SJSA1 (cell line): Measurements from ENCODE around the gene B4GALNT1. TPM values are rescaled to one million over a fixed set of nuclear protein-coding genes. Genes with fewer than 3 reads are reported as not detected.
"Not testable (repeated sequence)": the region's sequence is repeated elsewhere in the genome, so short reads cannot be mapped to it uniquely, and the experiment has no call there.

Source experiments
- DNase-seq, 2 experiments: peaks; one replicate each; pipeline ENCODE4 v3.0.0-alpha.2; 2015 to 2020; ENCODE audit warnings: low spot score in 2 of 2, low read depth in 1 of 2
- H3K27ac ChIP-seq: fragments of 250-450 bp; sonication (Bioruptor Pico); 2 replicates; pipeline ENCODE4 v1.5.1; 2020; ENCODE audit warnings: mild to moderate bottlenecking, moderate library complexity
- H3K27me3 ChIP-seq: fragments of 250-450 bp; sonication (Bioruptor Pico); replicated peaks from 2 replicates; pipeline ENCODE4 v1.5.1; 2020; ENCODE audit warnings: mild to moderate bottlenecking, moderate library complexity
- H3K36me3 ChIP-seq: fragments of 250-450 bp; sonication (Bioruptor Pico); 2 replicates; pipeline ENCODE4 v1.5.1; 2020; ENCODE audit warnings: mild to moderate bottlenecking
- H3K4me1 ChIP-seq: fragments of 250-450 bp; sonication (Bioruptor Pico); replicated peaks from 2 replicates; pipeline ENCODE4 v1.6.1; 2021; ENCODE audit warnings: mild to moderate bottlenecking
- H3K4me3 ChIP-seq: fragments of 250-450 bp; sonication (Bioruptor Pico); 2 replicates; pipeline ENCODE4 v1.5.1; 2020; ENCODE audit warnings: mild to moderate bottlenecking
- H3K9me3 ChIP-seq: fragments of 250-450 bp; sonication (Bioruptor Pico); replicated peaks from 2 replicates; pipeline ENCODE4 v1.5.1; 2020; ENCODE audit warnings: mild to moderate bottlenecking
- total RNA-seq: library from RNA; depleted of rRNA; stranded (reverse); fragments of >200 nt; shearing (Covaris generic); gene quantifications from 2 replicates; pipeline ENCODE4 v1.2.3, GENCODE V29; 2014

Gene B4GALNT1
- total RNA-seq, 1 experiment from 2014 or later, result 950 TPM

DNA sequence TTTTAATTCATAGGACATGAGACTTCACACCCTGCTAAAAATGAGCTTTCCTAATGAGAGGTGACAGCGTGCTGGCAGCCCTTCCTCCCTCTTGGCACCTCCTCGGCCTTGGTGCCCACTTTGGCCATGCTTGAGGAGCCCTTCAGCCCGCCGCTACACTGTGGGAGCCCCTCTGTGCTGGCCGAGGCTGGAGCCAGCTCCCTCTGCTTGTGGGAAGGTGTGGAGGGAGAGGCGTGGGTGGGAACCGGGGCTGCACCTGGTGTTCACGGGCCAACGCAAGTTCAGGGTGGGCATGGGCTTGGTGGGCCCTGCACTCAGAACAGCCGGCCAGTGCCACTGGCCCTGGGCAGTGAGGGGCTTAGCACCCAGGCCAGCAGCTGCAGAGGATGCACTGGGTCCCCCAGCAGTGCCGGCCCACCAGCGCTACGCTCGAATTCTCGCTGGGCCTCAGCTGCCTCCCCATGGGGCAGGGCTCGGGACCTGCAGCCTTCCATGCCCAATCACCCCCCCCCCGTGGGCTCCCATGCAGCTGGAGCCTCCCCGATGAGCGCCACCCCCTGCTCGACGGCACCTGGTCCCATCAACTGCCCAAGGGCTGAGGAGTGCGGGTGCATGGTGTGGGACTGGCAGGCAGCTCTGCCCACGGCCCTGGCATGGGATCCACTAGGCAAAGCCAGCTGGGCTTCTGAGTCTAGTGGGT lies 22.7 kb upstream of the B4GALNT1 start:
- peak; percentile 67 to 95 for DNase-seq
- H3K4me1 ChIP-seq, result no peaks in the 10 kb centered on the region
- H3K27ac ChIP-seq, result no peak overlapping the region
- no peak overlapping the region for H3K4me3 ChIP-seq
- H3K9me3 ChIP-seq, result peaks cover 39% of the 10 kb centered on the region
- H3K36me3 ChIP-seq, result no peaks in the 10 kb centered on the region
- H3K27me3 ChIP-seq, result peaks cover 73% of the 10 kb centered on the region

DNA sequence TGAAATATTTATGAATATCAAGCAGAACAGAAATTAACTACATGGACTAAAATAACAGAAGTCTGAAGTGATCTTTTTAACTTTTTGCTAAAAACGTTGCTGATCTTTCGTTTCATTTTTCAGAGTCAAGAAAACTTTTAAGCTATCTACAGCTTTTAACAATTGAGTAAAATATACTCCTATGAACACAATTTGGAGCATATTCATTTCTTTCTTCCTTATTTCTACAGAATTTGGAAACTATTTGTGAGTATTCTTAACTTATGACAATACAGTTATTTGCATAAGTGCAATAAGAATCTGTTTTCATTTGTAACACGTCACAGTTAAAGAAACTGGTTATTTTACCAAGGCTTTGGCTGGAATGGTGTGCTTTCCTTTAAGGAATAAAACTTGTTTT lies 21.0 kb upstream of the B4GALNT1 start:
- Histone ChIP-seq H3K9me3 (peaks cover 25% of the 10 kb centered on the region), H3K27me3 (peaks cover 58% of the 10 kb centered on the region), H3K4me3 (no peak overlapping the region), H3K4me1 (no peaks in the 10 kb centered on the region), H3K27ac (no peak overlapping the region), H3K36me3 (no peaks in the 10 kb centered on the region)
- DNase-seq, result no peak

DNA sequence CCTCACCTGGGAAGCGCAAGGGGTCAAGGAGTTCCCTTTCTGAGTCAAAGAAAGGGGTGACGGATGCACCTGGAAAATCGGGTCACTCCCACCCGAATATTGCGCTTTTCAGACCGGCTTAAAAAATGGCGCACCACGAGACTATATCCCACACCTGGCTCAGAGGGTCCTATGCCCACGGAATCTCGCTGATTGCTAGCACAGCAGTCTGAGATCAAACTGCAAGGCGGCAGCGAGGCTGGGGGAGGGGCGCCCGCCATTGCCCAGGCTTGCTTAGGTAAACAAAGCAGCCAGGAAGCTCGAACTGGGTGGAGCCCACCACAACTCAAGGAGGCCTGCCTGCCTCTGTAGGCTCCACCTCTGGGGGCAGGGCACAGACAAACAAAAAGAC lies 13.7 kb upstream of the B4GALNT1 start:
- H3K36me3 ChIP-seq, H3K4me3 ChIP-seq, H3K27ac ChIP-seq, DNase-seq, H3K4me1 ChIP-seq: not testable (repeated sequence)
- Histone ChIP-seq H3K27me3 (peaks cover 26% of the 10 kb centered on the region), H3K9me3 (peaks cover 36% of the 10 kb centered on the region)

DNA sequence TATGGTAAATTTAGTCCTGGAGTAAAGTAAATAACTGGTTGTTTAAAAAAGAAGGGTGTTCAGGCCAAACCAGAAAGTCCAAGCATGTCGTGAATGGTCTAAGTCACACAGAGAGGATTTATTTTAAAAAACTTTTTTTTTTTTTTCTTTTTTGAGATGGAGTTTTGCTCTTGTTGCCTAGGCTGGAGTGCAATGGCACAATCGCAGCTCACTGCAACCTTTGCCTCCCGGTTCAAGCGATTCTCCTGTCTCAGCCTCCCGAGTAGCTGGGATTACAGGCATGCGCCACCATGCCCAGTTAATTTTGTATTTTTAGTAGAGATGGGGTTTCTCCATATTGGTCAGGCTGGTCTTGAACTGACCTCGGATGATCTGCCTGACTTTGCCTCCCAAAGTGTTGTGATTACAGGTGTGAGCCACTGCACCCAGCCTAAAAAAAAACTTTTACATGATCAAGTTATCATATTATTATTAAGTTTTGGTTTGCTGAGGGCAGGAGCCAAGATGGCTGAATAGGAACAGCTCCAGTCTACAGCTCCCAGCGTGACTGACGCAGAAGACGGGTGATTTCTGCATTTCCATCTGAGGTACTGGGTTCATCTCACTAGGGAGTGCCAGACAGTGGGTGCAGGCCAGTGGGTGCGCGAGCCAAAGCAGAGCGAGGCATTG lies 13.1 kb upstream of the B4GALNT1 start:
- peaks cover 42% of the 10 kb centered on the region for H3K9me3 ChIP-seq
- H3K27ac ChIP-seq, H3K36me3 ChIP-seq, H3K4me1 ChIP-seq, H3K4me3 ChIP-seq: not testable (repeated sequence)
- peak; percentile 92 to 99 for DNase-seq
- H3K27me3 ChIP-seq, result peaks cover 32% of the 10 kb centered on the region

DNA sequence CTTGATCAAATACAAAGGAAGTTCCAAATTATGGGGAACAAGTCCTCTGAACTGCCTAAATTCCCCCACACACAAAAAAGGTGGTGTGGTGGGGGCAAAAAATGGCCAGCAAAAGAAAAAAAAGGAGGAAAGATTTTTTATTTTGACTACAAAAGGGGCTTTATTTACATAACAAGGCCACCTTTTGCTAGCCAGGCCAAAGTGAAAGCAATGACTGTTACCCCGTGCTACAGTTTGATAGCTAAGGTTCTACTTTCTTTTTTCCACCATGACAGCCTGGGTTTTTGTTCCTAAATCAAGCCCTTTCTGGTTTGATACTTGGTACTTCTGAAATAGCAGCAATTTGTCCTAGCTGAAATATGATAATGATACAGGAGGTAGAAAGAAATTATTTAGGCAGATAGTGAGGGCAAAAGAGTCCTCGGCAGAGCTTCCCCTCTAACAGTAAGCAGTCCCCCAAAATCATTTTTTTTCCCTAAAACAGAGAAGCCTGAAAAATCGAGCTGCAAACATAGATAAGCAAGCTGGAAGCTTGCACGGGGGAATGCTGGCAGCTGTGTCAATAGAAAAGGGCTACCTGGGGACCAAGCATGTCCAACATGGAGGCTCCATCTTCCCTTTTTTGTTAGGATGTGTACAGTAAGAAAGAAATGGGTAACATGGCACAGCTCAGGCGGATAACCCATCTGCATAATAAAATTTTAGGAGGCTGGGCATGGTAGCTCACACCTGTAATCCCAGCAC lies 8.9 kb upstream of the B4GALNT1 start:
- Histone ChIP-seq H3K27ac (no peak overlapping the region), H3K36me3 (0 out of 2 replicates have a peak, but pooled peaks cover 3% of the 10 kb centered on the region), H3K27me3 (peaks cover 74% of the 10 kb centered on the region), H3K9me3 (peaks cover 58% of the 10 kb centered on the region), H3K4me3 (no peak overlapping the region), H3K4me1 (no peaks in the 10 kb centered on the region)
- DNase-seq, result peak in 1 of 2 experiments; percentile 77

DNA sequence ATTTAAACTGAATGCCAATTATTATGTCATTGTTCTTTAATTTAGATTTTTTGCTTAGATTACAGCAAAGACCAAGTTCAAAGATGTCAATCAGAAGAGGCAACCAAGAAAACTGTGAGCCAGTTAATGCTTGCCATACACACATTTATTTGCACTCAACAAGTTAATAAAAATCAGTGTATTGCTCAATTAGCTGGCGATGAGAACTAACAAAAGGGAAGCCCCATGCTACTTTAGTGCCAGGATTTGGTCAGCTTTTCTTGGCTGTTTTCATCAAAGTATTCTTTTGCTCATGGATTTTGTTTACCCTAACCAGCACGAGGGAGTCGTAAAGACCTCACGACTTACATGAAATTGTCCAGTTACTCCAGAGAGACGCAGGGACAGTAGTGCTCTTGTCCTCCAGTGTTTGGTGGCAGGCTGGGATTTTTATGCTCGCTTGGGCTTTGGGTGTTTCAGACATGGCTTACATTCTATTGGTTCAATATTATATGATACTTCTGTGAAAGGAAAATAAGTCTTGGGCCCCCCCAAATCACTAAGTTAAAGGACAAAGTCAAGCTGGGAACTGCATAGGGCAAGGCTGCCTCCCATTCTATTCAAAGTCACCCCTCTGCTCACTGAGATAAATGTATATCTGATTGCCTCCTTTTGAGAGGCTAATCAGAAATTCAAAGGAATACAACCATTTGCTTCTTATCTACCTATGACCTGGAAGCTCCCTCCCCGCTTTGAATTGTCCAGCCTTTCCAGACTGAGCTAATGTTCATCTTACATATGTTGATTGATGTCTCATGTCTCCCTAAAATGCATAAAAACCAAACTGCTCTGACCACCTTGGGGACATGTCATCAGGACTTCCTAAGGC lies 7.4 kb upstream of the B4GALNT1 start:
- no peak overlapping the region for H3K27ac ChIP-seq
- peaks cover 82% of the 10 kb centered on the region for H3K27me3 ChIP-seq
- H3K4me3 ChIP-seq, result no peak overlapping the region
- H3K4me1 ChIP-seq, result no peaks in the 10 kb centered on the region
- H3K9me3 ChIP-seq, result peaks cover 48% of the 10 kb centered on the region
- H3K36me3 ChIP-seq, result 0 out of 2 replicates have a peak, but pooled peaks cover 3% of the 10 kb centered on the region
- peak; percentile 79 to 89 for DNase-seq

DNA sequence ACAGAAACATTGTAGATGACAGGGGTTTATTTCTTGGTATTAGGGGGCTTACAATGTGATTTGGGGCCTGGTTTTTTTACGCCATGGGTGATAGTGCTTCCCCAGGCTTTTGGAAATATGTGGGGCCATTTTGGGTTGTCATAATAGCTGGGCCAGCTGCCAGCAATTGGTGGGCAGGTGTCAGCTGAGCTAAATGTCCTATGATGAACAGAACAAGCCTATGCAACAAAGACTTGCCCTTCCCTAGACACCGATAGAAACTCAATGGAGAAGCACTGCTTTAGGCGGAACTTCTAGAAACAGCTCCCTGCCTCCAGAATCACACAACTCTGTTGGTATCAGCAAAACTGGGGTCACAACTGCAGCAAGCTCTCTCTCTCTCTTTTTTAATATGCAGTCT lies 5.1 kb upstream of the B4GALNT1 start:
- H3K4me1 ChIP-seq, result peaks cover 7% of the 10 kb centered on the region
- peak in 1 of 2 experiments; percentile 89 for DNase-seq

DNA sequence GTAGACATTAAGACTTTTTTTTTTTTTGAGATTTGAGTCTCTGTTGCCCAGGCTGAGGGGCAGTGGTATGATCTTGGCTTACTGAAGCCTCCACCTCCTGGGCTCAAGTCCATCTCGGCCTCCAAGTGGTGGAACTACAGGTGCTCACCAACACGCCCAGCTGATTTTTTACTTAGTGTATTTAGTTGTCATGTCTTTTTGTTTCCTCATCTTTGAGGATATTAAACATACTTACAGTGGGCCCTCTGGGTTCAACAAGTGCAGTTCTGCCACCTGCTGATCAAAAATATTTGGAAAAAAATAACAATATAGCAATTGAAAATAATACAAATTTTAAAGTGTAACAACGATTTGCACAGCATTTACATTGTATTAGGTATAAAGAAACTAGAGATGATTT lies 4.4 kb upstream of the B4GALNT1 start:
- H3K4me3 ChIP-seq, result no peak overlapping the region
- H3K27ac ChIP-seq, result no peak overlapping the region
- H3K36me3 ChIP-seq, result peaks cover 6% of the 10 kb centered on the region
- peak in 1 of 2 experiments; percentile 89 for DNase-seq
- peaks cover 76% of the 10 kb centered on the region for H3K27me3 ChIP-seq
- peaks cover 12% of the 10 kb centered on the region for H3K4me1 ChIP-seq
- peaks cover 29% of the 10 kb centered on the region for H3K9me3 ChIP-seq

More for the DNA sequence above, 5.1 kb upstream of the B4GALNT1 start:
- Histone ChIP-seq H3K27me3 (peaks cover 81% of the 10 kb centered on the region), H3K27ac (no peak overlapping the region), H3K4me3 (no peak overlapping the region), H3K36me3 (0 out of 2 replicates have a peak, but pooled peaks cover 3% of the 10 kb centered on the region), H3K9me3 (peaks cover 32% of the 10 kb centered on the region)

DNA sequence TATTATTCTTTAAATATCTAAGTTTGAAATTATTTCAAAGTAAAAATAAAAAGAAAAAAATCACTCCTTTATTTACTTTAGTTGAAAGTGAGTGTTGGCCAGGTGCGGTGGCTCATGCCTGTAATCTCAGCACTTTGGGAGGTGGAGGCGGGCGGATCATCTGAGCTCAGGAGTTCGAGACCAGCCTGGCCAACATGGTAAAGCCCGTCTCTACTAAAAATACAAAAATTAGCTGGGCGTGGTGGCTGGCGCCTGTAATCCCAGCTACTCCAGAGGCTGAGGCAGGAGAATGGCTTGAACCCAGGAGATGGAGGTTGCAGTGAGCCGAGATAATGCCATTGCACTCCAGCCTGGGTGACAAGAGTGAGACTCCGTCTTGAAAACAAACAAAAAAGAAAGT lies 3.7 kb upstream of the B4GALNT1 start:
- peaks cover 18% of the 10 kb centered on the region for H3K4me1 ChIP-seq
- H3K27ac ChIP-seq, H3K4me3 ChIP-seq: not testable (repeated sequence)

DNA sequence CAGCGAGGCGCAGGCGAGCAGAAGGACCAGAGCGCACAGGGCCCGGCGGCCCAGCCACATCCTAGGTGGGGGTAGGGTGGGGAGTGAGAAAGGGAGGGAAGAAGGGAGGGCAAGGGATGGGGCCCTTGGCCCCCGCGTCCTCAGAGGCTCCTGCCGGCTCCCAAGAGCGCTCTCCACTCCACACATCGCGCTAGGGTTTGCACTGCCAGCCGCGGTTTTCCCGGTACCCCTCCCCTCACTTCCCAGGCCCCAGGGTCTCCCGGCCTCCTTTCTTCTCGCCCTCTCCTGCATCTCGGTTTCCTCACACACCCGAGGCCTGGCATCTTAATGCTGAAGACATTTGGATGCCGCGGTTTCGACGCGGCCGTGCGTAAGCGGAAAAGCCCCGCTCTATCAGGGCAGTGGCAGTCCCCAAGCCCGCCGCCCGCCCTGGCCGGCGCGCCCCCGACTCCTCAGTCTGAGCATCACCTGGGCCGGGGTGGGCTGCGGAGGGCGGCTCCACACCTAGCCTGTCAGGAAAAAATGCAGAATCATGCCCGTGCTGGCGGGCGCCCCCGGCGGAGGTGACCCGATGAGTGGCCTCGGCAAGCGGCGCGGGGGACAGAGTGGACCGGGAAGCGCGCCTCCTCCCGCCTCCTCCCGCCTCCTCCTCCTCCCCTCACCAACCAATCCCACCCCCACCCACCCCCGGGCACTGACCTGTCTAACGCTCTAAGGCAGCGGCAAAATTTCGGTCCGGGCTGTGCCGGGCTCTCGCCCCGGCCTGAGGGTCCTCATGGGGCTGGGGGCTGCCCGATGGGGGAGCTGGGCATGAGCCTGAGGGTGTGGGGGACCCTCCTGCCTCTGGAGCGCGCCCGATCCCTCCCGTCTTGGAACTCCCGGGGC lies 686 bp downstream of the B4GALNT1 start:
- H3K9me3 ChIP-seq, result no peaks in the 10 kb centered on the region
- peaks cover 27% of the 10 kb centered on the region for H3K4me1 ChIP-seq
- peaks cover 25% of the 10 kb centered on the region for H3K27me3 ChIP-seq
- peak in 1 of 2 experiments; percentile 100 for DNase-seq
- peak overlapping the region; percentile 58 for H3K4me3 ChIP-seq
- peaks cover 53% of the 10 kb centered on the region for H3K36me3 ChIP-seq
- peak overlapping the region; percentile 40 for H3K27ac ChIP-seq

More for the DNA sequence above, 3.7 kb upstream of the B4GALNT1 start:
- peak in 1 of 2 experiments; percentile 90 for DNase-seq
- Histone ChIP-seq H3K9me3 (peaks cover 22% of the 10 kb centered on the region), H3K36me3 (peaks cover 12% of the 10 kb centered on the region), H3K27me3 (peaks cover 69% of the 10 kb centered on the region)

DNA sequence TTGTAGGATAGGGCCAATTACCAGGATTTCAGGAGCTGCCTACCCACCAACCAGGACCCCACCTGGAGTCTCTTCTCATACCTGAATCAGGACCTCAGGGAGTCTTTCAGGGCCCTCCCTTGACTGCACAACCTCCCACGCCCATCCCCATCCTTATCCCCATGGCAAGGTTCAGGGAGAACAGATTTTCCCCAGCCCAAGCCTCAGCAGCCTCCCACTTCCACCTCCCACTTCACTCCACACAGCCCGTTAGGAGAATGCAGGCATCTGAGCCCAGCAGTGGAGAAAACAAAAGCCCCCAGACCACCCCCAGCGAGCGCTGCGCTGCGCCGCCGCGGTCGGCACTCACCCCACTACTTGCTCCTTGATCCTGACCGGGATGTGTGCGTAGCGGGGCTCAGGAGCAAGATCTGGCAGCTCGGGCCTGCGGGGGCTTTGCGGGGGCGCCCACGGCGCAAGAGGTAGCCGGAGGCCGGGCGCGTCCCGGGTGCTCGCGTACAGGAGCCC lies 1.4 kb downstream of the B4GALNT1 start:
- peak overlapping the region; percentile 58 for H3K4me3 ChIP-seq
- H3K27ac ChIP-seq, result peak overlapping the region; percentile 40
- peaks cover 18% of the 10 kb centered on the region for H3K27me3 ChIP-seq
- H3K36me3 ChIP-seq, result peaks cover 57% of the 10 kb centered on the region
- DNase-seq, result peak in 1 of 2 experiments; percentile 87
- no peaks in the 10 kb centered on the region for H3K9me3 ChIP-seq
- H3K4me1 ChIP-seq, result peaks cover 27% of the 10 kb centered on the region

DNA sequence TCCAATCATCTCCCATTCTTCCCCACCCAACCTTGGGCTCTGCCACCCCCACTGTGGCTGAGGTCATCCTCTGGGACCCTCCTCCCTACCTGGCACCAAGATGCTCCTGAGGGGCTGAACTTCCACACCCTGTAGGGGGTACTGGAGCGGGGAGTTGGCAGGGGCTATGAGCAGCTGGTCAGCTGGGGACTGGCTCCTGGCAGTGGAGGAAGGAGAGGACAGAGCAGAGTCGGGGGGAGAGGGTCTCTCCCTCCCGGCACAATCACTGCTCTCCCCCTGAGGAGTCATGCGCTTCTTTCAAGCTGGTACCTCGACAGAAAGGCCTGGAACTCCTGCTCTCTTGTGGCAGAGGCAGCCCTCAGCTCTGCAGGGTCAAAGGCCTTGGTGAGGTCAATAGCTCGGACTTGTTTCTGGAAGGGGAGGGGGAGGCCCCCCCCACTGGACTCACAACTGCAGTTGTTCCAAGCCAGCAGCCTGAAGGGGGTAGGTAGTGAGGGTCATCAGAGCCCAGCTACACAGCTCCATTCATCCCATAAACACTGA lies 2.0 kb downstream of the B4GALNT1 start:
- Histone ChIP-seq H3K9me3 (no peaks in the 10 kb centered on the region), H3K4me3 (peak overlapping the region; percentile 58), H3K27ac (no peak overlapping the region), H3K4me1 (peaks cover 27% of the 10 kb centered on the region), H3K36me3 (peaks cover 64% of the 10 kb centered on the region), H3K27me3 (peaks cover 14% of the 10 kb centered on the region)
- peak in 1 of 2 experiments; percentile 96 for DNase-seq
